SIG-M5 treated with dmso at 0.1 percent for 504 hours (cell line): ENCODE results near the gene CCDC63.
A peak's percentile ranks its signal among the peaks of the same experiment; 100 is the strongest.

ENCODE experiments used
- DNase-seq: peaks from one replicate; lab custom pipeline; 2025; ENCODE audit not compliant: unreplicated experiment; lab: John Stamatoyannopoulos, UW

Gene CCDC63

GRCh38 chr12:110883251-110883650, 36.5 kb downstream of the CCDC63 start:
- no peak for DNase-seq

GRCh38 chr12:110885152-110885840, 38.5 kb downstream of the CCDC63 start:
- DNase-seq = no peak

- DNase-seq = no peak
Measured at GRCh38 chr12:110888256-110888991, 41.6 kb downstream of the CCDC63 start.

DNA sequence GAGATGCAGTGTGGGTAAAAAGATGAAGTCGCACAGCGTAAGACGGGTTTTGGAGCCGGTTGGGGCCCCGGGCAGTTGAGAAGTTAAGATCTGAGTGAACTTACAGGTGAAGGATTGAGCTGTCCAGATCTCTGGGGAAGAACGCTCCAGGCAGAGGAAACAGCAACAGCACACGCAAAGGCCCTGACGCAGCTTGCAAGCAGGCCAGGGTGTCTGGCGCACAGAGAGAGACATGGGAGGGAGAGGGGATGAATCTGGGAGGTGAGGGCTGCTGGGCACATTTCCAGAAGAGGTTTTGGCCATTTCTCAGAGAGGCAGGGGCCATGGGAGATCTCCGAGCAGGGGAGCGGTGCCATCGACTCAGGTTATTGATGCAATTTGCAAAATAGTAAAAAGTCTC, 42.6 kb downstream of the CCDC63 start:
- DNase-seq = no peak

DNA sequence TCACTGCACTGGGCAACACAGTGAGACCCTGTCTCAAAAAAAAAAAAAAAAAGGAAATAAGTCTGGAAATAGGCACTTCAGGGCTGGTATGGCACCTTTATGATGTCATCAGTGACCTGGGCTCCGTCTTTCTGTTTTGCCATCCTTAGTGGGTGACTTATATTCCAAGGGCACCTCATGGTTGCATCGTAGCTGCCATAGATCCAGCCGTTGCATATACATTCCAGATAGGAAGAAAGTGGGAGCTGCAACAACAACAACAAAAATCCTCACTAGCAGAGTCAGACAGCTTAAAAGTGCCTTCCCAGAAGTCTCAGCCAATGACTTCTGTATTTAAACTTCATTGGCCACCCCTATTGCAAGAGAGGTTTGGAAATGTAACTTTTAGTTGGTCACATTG, 47.2 kb downstream of the CCDC63 start:
- DNase-seq = no peak

GRCh38 chr12:110896559-110896958, 49.8 kb downstream of the CCDC63 start:
- DNase-seq = no peak

- DNase-seq = no peak
Measured at GRCh38 chr12:110901401-110901800, 54.6 kb downstream of the CCDC63 start.

- no peak for DNase-seq
Measured at GRCh38 chr12:110903511-110903910, 56.7 kb downstream of the CCDC63 start.

DNA sequence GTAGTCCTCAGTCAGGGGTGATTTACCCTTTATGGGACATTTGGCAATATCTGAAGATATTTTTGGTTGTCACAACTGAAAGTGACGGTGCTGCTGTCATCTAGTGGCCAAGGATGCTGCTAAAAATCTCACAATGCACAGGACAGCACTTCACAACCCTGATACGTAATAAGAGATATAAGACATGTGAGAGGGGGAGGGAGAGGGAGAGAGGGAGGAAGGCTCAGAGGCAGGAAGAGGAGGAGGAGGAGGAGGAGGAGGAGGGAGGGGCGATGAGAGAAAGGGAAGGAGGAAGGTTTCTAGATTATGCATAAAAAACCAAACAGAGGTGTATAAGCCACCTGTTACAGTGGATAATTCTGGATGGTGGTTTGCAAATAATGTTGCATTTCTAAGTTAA, 59.3 kb downstream of the CCDC63 start:
- peak; percentile 90 for DNase-seq

DNA sequence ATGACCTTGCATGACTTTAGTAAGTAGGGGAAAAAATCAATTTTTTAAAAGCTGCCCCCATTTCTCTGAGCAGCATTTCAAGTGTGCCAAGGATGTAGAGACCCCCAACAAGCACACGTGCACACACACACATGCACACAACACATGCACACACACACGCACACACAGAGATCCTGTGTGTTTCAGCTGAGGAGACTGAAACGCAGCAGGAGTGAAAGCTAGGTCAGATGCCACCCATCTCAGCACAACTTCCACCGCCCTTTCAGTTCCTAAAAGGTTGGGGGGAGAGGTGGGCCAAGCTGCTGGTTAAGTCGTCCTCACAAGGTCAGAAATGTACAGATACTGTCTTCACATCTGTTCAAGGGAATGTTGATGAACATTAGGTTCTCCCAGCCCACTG, 59.7 kb downstream of the CCDC63 start:
- DNase-seq = no peak

DNA sequence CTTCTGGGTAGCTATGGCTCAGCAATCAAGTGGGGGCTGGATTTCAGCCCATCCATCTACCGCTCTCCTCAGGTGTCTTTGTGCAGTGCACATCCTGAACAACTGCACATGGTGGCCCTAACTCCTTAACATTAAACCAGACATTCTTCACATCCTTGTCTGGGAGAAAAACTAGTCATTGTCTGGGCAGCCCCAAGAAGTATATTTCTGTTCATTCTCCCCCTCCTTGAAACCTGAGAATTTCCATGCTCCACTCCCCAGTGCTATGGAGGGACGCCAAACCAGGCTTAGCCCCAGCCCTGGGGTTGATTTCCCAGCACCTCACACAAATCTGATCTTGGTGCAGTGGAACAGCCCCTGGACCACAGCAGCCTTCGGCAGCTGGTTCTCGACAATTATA, 60.2 kb downstream of the CCDC63 start:
- DNase-seq = no peak

GRCh38 chr12:110907583-110907982, 60.8 kb downstream of the CCDC63 start:
- DNase-seq = no peak

DNA sequence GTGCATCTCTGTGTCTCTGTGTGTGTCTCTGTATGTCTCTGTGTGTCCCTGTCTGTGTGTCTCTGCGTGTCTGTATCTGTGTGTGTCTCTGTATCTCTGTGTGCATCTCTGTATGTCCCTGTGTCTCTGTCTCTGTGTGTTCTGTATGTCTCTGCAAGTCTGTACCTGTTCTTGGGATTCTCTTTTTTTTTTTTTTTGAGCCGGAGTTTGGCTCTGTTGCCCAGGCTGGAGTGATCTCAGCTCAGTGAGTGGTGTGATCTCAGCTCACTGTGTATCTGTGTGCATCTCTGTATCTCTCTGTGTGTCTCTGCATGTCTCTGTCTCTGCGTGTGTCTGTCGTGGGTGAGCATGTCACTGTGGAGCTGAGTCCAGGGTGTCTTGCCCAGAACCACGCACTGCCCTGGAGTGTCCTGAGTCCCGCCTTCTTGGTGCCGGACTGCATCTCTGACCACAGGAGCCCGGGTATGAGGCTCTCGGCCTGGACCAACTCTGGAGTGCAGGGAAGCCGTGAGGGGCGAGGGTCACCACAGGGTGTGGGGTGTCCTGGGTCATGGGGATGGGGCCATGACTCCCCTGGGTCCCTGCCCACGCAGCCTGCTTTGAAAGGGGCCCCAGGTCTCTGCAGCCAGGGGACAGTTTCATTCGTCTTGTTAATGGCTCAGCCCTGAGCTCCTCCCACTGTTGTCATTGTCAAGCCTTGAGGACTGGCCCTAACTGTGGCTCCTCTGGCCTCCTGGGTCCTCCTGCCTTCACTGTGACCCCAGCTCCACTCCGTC, 61.8 kb downstream of the CCDC63 start:
- DNase-seq = no peak

DNA sequence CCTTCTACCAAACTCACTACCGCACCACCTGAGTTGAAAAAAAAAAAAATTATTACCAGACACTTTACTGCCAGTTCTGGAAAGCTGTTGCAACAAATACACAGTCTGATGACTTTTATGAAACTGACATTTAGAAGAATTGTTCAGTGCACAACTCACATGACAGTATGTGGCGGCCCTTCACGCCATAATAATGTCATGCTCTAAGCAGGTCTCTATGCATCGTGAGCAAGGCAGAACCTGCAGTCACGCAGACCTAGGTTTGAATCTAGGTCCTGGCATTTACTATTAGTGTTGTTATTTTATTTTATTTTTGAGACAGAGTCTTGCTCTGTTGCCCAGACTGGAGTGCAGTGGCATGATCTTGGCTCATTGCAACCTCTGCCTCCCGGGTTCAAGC, 65.5 kb downstream of the CCDC63 start:
- DNase-seq = no peak

DNA sequence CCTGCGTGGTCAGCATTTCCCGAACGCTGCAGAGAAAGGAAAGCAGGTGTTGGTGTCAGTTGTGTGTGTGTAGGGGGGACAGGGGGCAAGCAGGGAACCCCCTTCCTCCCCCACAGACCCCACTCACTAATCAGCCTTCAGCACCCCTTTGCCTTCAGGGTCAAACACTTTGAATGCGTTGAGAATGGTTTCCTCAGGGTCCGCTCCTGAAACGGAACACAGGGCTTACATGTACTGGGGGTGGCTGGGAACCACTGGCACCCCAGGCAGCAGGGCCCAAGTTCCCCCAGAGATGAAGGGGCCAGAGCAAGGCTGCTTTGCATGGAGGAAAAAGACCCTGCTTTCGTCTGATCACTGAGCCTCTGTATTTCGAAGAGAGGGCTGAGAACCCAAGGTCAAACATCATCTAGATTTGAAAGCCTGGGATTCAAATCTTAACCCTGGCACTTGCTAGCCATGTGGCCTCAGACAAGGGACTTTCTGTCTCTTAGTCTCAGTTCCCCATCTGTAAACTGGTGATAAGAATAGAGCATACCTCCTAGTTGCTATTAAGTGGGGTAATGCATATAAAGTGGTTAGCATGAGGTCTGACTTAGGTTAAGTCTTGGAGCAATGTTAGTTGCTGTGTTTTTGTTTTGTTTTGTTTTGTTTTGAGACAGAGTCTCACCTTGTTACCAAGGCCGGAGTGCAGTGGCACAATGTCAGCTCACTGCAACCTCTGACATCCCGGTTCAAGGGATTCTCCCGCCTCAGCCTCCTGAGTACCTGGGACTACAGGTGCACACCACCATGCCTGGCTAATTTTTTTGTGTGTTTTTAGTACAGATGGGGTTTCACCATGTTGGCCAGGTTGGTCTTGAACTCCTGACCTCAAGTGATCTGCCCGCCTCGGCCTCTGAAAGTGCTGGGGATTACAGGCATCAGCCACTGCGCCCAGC, 66.6 kb downstream of the CCDC63 start:
- peak; percentile 78 for DNase-seq

- peak; percentile 69 for DNase-seq
Measured at GRCh38 chr12:110916295-110916875, 69.6 kb downstream of the CCDC63 start.

GRCh38 chr12:110917467-110917866, 70.7 kb downstream of the CCDC63 start:
- no peak for DNase-seq

DNA sequence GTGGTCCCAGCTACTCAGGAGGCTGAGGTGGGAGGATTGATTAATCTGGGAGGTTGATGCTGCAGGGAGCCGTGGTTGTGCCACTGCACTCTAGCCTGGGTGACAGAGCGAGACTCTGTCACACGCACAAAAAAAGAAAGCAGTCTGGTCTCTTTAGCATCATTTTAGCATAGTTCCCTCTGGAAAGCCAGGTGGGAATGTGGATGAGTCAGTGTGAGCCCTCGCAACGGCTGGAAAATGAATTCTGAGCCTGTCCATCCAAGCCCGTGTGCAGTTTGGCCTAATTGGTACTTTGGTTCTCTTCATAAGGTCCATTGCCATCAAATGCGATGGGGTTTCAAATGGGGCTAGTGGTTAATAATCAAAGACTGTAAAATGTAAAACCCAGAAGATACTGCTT, 71.2 kb downstream of the CCDC63 start:
- no peak for DNase-seq

- DNase-seq = no peak
Measured at GRCh38 chr12:110919720-110920119, 72.9 kb downstream of the CCDC63 start.

DNA sequence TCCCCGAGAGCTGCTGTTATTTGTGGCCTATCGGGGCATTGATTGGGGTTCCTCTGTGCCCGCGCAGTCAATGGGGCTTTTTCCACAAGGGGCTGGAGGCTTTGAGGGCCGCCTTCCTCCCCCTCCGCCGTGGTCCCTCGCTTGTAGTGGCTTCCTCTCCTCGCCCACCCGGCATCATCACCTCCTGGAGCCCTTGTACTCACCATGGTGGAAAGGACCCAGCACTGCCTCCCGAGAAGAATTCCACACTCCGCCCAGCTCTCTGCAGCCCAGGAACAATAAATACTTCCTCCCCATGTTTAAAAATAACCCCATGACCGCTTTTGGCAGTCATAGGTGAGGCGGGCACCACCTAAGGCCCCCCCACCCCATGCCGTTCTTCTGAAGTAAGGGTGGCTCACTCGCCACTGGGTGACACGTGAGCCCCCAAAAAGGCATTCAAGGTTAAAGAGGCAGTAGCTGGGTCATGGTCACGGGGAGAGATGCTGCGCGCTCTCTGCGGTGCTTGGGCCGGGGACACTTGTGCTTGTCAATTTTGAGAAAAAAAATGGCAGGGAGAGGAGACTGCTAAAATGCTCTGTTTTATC, 73.6 kb downstream of the CCDC63 start, which contains the start of gene MYL2:
Gene MYL2 (minus strand): TSS at position 256 of the 587 bp plus-strand sequence. CDS start 50 bp downstream, at position 206.
- DNase-seq = no peak
